Raji (cell line): Measurements from ENCODE around the gene CCDC178.

Experiments used
- POLR2A ChIP-seq: IDR thresholded peaks from 2 replicates; pipeline ENCODE4 v1.6.1; 2011; ENCODE audit warnings: low read depth, low read length, control low read depth; ENCODE audit not compliant: insufficient read depth

Gene CCDC178

DNA sequence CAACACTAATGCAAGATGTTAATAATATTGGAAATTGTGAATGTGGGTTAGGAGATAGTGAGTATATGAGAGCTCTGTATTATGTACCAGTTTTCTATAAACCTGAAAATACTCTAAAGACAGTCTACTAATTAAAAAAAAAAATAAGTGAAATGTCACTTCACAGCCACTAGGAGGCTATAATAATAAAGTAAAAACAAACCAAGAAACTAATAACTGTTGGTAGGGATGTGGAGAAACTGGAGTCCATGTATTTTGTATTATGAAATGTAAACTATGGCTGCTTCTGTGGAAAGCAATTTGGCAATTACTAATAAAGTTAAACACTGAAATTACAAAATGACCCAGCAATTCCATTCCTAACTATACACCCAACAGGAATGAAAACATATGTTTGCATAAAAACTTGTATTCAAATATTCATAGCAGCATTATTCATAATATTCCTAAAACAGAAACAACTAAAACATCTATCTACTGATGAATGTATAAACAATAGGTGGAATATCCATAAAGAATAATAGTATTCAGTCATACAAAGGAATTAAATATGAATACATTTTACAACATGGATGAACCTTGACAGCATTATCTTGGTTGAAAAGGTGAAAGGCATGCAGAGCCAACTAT is 36.2 kb downstream of the CCDC178 start:
- TF ChIP-seq POLR2A, result no peak

DNA sequence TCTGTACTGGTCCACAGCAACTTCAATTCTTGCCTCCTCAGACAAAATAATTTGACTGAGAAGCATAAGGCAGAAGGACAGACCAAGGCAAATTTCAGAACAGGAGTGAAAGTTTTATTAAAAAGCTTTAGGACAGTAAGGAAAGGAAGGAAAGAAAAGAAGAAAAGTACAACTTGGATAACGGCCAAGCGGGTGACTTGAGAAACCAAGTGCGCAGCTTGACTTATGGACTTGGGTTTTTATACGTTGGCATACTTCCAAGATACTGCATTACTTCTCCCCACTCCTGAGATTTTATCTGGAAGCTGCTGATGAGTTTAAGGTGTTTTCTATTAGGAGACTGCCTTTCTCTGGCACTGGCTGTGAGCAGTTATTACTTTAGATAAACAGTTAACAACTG is 64.7 kb downstream of the CCDC178 start:
- no peak for TF ChIP-seq POLR2A

DNA sequence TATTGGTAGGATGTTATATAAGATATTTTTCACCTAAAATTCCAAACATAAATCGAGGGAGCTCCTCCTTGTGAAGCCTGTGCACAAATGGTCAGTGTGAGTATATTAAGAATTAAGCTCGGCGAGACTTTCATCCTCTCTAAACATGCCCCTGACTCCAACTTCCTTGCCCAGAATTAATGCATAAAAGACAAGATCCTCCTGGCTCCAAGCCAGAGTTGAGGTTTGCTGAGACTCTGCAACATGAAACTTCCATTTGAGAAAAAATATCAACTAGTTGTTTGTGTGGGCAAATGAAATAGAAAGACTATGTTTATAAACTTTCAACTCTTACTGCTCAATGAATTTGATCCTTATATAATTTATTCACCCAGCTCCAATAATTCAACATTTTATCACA is 68.1 kb downstream of the CCDC178 start:
- TF ChIP-seq POLR2A, result no peak

DNA sequence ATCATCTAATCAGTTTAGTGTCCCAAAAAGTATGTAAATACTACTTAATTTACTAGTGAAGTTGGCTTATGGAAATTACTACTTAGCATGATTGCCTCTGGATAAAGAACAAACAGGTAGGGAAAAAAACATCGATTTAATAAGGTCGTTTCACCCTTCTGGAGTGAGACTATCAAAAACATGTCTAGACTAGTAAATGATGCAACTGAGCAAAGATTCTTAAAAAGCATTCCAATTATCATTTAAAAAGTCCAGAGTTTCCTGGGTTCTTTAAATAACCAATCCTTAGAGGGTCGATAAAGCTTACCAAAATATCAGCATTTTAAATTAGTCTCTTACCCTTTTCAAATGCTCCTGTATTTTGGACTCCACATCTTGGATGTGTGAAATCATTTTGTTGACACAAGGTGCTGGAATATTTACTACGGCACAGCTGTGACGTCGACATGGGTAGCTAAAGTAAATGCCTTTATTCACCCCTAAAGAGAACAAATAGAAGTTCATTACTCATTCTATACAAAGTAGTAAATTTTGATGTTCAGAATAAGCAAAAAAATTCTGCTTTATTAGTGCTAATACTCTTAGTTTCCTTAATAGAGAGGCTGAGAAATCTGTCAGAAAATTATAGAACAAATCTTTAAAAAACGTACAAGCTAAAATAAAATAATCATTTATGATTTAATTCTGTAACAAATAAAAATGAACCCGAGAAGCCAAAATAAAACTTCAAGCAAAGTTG is 70.6 kb downstream of the CCDC178 start:
- TF ChIP-seq POLR2A, result no peak

DNA sequence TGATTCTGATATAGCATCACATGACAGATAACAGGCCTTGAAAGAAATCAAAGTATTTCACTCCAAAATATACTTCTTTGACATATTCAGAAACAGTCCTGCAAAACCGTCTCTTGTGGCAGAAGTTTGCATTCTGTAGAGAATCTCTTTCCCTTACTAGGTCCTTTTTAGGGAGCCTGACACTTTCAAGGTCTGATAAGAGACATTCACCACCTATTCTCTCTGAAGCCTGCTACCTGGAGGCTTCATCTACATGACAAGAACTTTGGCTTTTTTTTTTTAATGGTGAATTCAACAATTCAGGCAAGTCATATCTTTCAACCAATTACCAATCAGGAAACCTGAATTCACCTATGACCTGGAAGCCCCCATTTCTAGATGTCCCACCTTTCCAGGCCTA is 83.8 kb downstream of the CCDC178 start:
- TF ChIP-seq POLR2A, result no peak

DNA sequence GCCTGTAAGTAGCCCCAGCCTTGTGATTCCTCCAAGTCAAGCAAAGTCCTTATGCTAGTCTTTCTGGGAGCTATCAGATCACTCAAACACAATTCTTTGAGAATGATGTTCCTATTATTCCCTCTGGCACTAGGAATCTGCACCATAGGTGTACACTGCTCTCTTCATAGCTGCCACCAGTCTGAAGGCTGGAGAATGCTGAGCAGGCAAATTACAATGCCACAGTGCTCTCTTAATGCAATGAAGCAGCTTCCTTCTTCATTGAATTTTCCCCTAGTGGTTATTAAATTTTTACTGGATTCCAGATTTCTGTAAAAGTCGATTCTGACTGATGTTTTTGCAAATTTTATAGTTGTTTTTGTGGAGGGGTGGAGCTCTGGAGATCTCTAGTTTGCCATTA is 84.8 kb downstream of the CCDC178 start:
- TF ChIP-seq POLR2A, result no peak

DNA sequence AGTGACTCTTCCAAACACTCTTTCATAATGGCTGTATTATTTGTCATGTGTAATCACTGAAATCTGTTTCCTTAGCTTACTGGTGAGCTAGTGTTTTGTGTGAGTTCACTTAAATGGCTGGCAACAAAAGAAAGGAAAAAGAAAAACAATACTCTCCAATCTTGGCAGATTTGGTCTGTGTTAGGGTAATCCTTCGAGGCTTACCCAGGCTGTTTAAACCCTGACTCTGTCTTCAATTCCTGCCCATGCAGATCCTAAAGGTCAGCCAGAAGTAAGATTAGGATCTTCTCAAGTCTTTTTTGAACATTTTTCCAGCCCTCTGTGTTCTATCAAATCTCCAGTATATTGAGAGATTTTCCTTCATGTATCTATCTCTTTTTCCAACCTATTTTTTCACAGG is 85.3 kb downstream of the CCDC178 start:
- no peak for TF ChIP-seq POLR2A

DNA sequence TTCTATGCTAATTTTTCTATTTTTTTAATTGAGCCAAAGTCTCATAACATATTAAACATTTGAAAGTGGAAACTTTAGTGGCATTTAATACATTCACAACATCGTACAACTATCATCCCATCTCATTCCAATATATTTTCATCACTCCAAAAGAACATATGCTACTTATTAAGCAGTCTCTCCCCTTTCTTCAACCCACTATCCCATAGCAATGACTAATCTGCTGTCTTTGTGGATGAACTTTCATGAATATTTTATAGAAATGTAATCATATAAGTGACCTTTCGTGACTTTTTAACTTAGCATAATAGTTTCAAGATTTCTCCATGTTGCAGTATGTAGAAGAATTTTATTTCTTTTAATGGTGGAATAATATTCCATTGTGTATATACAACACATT is 90.3 kb downstream of the CCDC178 start:
- TF ChIP-seq POLR2A, result no peak

DNA sequence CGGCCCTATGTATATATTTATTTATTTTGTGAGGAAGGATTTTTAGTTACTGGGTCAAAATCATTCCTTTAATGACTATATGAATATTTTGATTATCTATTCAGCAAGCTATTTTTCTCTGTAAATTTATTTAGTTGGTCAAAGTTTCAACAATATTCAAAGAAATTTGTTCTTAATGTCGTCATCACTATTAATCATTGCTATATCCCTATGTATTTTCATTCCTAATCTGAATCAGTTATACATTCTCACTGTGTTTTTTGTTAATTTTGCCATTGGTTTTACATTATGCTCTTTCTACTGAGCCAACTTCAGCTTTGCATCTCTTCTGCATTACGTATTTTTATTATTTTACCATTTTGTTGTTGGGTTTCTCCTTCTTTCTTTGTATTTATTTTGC is 105.7 kb downstream of the CCDC178 start:
- no peak for TF ChIP-seq POLR2A

DNA sequence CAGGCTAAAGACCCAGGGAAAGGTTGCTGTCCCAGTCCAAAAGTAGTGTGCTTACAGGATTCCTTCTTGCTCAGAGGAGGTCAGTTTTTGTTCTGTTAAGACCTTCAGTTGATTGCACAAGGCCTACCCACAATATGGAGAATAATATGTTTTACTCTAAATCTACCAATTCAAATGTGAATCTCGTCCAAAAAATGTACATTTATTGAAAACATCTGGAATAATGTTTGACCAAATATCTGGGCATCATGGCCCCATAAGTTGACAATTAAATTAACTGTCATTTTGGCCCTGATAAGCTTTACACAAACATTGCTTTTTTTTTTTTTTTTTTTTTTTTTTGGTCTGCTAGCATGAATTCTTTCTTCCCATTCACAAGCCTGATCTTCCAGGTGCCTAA is 109.8 kb downstream of the CCDC178 start:
- TF ChIP-seq POLR2A, result no peak

DNA sequence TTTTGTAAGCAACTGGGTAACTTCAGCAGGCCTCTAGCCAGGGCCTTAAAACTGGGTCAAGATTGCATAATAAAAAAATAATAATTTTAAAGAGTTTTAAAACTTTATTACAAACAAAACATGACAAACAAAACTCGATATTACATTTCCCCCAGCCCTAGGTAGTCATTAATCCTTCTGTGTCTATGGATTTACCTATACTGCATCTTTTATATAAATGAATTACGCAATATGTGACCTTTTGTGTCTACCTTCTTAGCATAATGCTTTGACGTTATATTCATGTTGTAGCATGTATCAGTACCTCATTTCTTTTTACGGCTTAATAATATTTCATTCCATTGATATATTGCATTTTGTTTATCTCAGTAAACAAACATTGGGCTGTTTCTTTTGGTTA is 113.5 kb downstream of the CCDC178 start:
- TF ChIP-seq POLR2A, result no peak

DNA sequence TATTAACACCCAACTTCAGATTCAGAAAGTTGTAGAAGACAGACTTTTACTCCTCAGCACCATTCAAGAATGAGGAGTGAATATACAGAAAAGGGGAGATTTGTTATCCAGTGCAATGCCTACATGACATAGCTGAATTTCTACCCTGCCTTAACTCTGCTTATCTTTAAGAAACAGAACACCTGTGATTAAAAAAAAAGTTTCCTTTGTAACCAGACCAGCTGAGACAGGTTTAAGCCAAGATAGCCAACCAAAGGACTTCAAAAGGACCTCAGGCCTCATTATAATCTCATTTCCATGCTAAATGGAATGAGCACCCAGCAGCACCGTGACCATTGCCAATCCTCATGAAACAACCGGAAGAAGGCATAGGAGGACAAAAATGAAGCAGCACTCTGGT is 122.9 kb downstream of the CCDC178 start:
- no peak for TF ChIP-seq POLR2A

DNA sequence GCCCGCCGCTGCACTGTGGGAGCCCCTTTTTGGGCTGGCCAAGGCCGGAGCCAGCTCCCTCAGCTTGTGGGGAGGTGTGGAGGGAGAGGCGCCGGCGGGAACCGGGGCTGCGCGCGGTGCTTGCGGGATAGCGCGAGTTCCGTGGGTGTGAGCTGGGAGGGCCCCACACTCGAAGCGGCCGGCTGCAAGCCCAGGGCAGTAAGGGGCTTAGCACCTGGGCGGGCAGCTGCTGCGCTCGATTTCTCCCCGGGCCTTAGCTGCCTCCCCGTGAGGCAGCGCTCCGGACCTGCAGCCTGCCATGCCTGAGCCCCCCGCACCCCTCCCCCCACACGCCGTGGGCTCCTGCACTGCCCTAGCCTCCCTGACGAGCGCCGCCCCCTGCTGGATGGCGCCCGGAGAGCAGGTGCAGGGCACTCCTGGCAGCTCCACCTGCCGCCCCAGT is 124.4 kb downstream of the CCDC178 start:
- TF ChIP-seq POLR2A, result no peak

DNA sequence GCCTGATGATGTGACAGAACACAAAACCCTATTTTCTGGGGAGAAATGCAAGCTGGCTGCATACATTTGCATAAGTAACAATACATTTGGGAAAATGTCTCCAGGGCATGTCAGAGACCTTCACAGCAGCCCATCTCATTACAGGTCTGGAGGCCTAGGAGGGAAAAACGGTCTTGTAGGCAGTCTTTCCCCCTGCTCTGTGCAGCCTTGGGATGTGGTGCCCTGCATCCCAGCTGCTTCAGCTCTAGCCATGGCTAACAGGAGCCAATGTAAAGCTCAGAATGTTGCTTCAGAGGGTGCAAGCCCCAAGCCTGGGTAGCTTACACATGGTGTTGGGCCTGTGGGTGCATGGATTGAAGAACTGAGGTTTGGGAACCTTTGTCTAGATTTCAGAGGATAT is 133.0 kb downstream of the CCDC178 start:
- TF ChIP-seq POLR2A, result no peak

DNA sequence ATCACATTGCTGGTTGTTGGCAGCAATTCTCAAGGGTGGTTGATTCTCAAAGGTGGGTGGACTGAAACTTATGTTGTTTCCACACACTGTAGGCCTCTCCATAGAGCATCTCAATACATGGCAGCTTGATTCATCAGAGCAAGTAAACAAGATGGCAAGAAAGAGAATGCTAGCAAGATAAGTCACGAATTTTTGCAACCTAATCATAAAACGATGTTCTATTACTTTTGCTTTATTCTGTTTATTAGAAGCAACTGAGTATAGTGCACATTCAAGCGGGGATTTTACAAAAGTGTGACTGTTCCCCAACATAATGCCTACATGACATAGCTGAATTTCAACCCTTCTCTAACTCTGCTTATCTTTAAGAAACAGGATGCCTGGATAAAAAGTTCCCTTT is 136.2 kb downstream of the CCDC178 start:
- no peak for TF ChIP-seq POLR2A

DNA sequence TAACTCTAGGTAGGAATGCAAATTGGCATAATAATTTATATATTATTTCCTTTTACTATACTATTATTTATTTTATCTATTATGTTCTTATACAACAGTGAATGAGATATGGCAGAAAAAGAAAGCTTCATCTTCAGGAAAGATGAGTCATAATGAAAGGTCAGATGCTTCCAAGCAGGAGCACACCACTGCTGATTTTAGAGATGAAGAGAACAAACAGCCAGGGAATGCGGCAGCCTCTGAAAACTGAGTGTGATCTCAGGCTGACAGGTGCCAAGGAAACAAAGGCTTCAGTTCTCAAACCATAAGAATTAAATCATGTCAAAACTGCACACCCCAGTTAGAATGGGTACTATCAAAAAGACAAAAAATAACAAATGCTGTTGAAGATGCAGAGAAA is 149.0 kb downstream of the CCDC178 start:
- no peak for TF ChIP-seq POLR2A
